Transverse colon (tissue), 4 donors: ENCODE results near the gene HOXC9. TPM values are rescaled to one million over a fixed set of nuclear protein-coding genes. Genes with fewer than 3 reads are reported as not detected.

Experiments
- DNase-seq: peaks from one replicate; pipeline ENCODE4 v3.0.0-alpha.2; 2019
- H3K27ac ChIP-seq, 4 donors: fragments of 200-600 bp; sonication (generic); 2 replicates each; pipeline ENCODE4 v1.5.1; 2016 to 2018; ENCODE audit warnings: inconsistent platforms in 4 of 4
- H3K27me3 ChIP-seq: fragments of 200-600 bp; sonication (generic); 2 replicates; pipeline ENCODE4 v1.5.1; 2017; ENCODE audit warnings: inconsistent platforms
- H3K36me3 ChIP-seq, 4 donors: fragments of 200-600 bp; sonication (generic); 2 replicates each; pipeline ENCODE4 v1.5.1; 2017 to 2019; ENCODE audit warnings: inconsistent platforms in 4 of 4
- H3K4me1 ChIP-seq, 4 donors: fragments of 200-600 bp; sonication (generic); 2 replicates each; pipeline ENCODE4 v1.5.1; 2017 to 2020; ENCODE audit warnings: inconsistent platforms in 4 of 4
- H3K4me3 ChIP-seq, 4 donors: fragments of 200-600 bp; sonication (generic); 1 replicate in 1 of 4; 2 replicates in 3 of 4; pipeline versions ENCODE4 v1.5.1 to v1.6.1; 2017 to 2019; ENCODE audit warnings: inconsistent platforms in 4 of 4
- H3K9me3 ChIP-seq, 2 donors: fragments of 200-600 bp; sonication (generic); 2 replicates each; pipeline ENCODE4 v1.5.1; 2017 to 2019; ENCODE audit warnings: inconsistent platforms in 2 of 2
- CTCF ChIP-seq, 5 experiments: fragments of 200-600 bp in 3 of 5; fragments of 450-650 bp in 2 of 5; sonication (generic) in 3 of 5; IDR thresholded peaks; 1 replicate in 2 of 5; 2 replicates in 3 of 5; pipeline ENCODE4 v1.5.1; 2016 to 2017; ENCODE audit warnings: antibody characterized with exemption in 5 of 5, inconsistent platforms in 3 of 5, mild to moderate bottlenecking in 2 of 5, moderate library complexity in 1 of 5
- EP300 ChIP-seq: sonication (generic); formaldehyde crosslinking; IDR thresholded peaks from one replicate; pipeline ENCODE4 v1.6.1; 2017; ENCODE audit warnings: antibody characterized with exemption, low read depth
- POLR2A ChIP-seq: fragments of 450-650 bp; IDR thresholded peaks from one replicate; pipeline ENCODE4 v1.6.1; 2016; ENCODE audit warnings: antibody characterized with exemption, mild to moderate bottlenecking, moderate library complexity
- POLR2AphosphoS5 ChIP-seq, 3 donors: sonication (generic); formaldehyde crosslinking; IDR thresholded peaks; one replicate each; pipeline ENCODE4 v1.6.1; 2016; ENCODE audit warnings: antibody characterized with exemption in 3 of 3
- WGBS, 2 donors: methylation state at CpG; one replicate each; pipeline ENCODE4 v1.1.5; 2018; ENCODE audit warnings: low coverage in 1 of 2; 5-methylcytosine and 5-hydroxymethylcytosine counted together
- in situ Hi-C, 4 donors: fragments of 200-750 bp; cut with MboI; loops; one replicate each; pipeline versions ENCODE4 v1.15.0 to v1.15.1; 2017; ENCODE audit warnings: low sequenced_read_pairs in 3 of 4, low pct_ligation_motif_present in 1 of 4, low pct_unique_long_range_greater_than_20kb in 1 of 4
- intact Hi-C: fragments of 100-400 bp; cut with DNase I; formaldehyde crosslinking; loops from one replicate; pipeline ENCODE4 v1.15.1; 2023; ENCODE audit warnings: low total_unique reads
- total RNA-seq, 4 donors: library from RNA; depleted of rRNA; stranded (reverse); fragments of >200 nt; gene quantifications; one replicate each; pipeline ENCODE4 v1.1.0, GENCODE V29; 2016

The HOXC9 gene
- total RNA-seq, 4 donors from 2014 or later = not detected

- no peak overlapping the region for H3K4me3 ChIP-seq
- no peak overlapping the region for H3K27ac ChIP-seq
- H3K36me3 ChIP-seq = no peaks in the 10 kb centered on the region
- peaks cover 100% of the 10 kb centered on the region for H3K27me3 ChIP-seq
- TF ChIP-seq POLR2AphosphoS5 (IDR thresholded peaks at IDR 0.05) (no peak), POLR2A (no peak), EP300 (no peak), CTCF (IDR thresholded peaks at IDR 0.05) (no peak)
- no peak for DNase-seq
- WGBS, 2 donors = 59 to 70% methylated on average over 6 to 7 of the region's 7 CpGs
- H3K9me3 ChIP-seq = no peaks in the 10 kb centered on the region
- H3K4me1 ChIP-seq = peaks cover 16 to 31% (median 23%) of the 10 kb centered on the region in 4 donors
- intact Hi-C loops (no loop called here), in situ Hi-C loops (loop anchor here in 1 of 4 donors (25.0 kb wide), 1 partner anchor 205 kb away; no protein-coding TSS in a partner anchor)
These were observed 7.5 kb upstream of the HOXC9 start for GRCh38 chr12:53992377-53992889.

DNA sequence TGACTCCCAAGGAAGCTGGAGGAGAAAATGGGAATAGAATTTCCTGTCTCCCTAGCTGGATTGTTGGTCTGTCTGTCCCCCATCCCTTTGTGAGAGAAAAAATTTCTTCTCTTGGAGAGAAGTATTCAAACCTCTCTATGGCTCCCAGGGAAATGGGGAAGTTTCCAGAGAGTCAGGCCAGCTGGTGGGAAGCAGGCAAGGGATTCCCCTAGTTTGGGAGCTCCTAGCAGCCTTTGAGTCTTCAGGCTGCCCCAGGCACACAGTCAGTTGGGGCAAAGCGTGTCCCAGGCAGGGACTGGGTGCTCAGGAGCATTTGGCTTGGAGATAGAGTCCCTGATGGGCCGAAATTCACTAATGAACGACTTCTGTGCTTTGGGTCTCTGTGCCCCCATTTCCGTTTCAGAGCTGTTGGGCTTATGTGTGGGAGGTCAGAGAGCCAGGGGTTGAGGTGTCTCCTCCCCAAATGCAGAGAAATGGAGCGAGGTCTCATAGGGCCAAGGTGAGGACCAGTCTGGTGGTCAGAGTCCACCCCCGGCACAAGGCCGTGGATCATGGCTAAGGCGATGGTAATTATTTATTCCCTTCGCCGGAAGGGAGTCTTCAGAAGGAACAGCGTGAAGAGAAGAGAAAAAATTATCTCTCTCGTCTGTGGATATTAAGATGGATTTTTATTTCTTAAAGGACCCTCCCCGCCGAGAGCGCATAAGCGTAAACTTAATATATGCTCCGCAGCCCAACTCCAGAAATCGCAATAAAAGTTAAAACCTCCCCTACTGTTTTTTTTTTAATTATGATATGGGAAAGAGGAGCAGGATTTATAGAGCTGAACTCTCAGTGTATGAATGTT is 6.6 kb upstream of the HOXC9 start:
- peaks cover 16 to 31% (median 23%) of the 10 kb centered on the region in 4 donors for H3K4me1 ChIP-seq
- H3K9me3 ChIP-seq = no peaks in the 10 kb centered on the region
- intact Hi-C loops = no loop called here
- no peak for DNase-seq
- H3K27me3 ChIP-seq = peaks cover 100% of the 10 kb centered on the region
- in situ Hi-C loops = loop anchor here in 1 of 4 donors (25.0 kb wide), 1 partner anchor 206 kb away; no protein-coding TSS in a partner anchor
- H3K27ac ChIP-seq = no peak overlapping the region
- WGBS, 2 donors = 60 to 62% methylated on average over 10 to 18 of the region's 18 CpGs
- H3K4me3 ChIP-seq = no peak overlapping the region
- H3K36me3 ChIP-seq = no peaks in the 10 kb centered on the region
- TF ChIP-seq POLR2AphosphoS5 (IDR thresholded peaks at IDR 0.05) (no peak), CTCF (IDR thresholded peaks at IDR 0.05) (no peak), EP300 (no peak), POLR2A (no peak)

DNA sequence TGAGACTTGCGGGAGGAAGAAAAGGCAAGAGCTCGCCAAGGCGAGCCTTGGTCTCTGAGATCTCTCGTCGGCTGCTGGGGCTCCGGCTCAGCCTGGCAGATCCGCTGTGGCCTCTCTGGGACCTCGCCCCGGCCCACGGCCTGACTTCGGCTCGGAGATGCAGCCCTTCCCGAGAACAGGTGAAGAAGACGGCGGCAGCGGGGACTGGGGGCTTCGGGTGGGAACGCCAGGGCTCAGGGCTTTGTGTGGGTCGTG is 6.0 kb upstream of the HOXC9 start:
- WGBS, 2 donors = 20 to 45% methylated on average over 4 to 19 of the region's 19 CpGs
- no peak overlapping the region for H3K27ac ChIP-seq
- intact Hi-C loops = no loop called here
- TF ChIP-seq POLR2AphosphoS5 (IDR thresholded peaks at IDR 0.05) = no peak
- no peak for TF ChIP-seq EP300
- H3K36me3 ChIP-seq = no peaks in the 10 kb centered on the region
- peaks cover 16 to 31% (median 23%) of the 10 kb centered on the region in 4 donors for H3K4me1 ChIP-seq
- H3K4me3 ChIP-seq = no peak overlapping the region
- H3K9me3 ChIP-seq = no peaks in the 10 kb centered on the region
- H3K27me3 ChIP-seq = peaks cover 100% of the 10 kb centered on the region
- DNase-seq = no peak
- in situ Hi-C loops = loop anchor here in 1 of 4 donors (25.0 kb wide), 1 partner anchor 207 kb away; no protein-coding TSS in a partner anchor

DNA sequence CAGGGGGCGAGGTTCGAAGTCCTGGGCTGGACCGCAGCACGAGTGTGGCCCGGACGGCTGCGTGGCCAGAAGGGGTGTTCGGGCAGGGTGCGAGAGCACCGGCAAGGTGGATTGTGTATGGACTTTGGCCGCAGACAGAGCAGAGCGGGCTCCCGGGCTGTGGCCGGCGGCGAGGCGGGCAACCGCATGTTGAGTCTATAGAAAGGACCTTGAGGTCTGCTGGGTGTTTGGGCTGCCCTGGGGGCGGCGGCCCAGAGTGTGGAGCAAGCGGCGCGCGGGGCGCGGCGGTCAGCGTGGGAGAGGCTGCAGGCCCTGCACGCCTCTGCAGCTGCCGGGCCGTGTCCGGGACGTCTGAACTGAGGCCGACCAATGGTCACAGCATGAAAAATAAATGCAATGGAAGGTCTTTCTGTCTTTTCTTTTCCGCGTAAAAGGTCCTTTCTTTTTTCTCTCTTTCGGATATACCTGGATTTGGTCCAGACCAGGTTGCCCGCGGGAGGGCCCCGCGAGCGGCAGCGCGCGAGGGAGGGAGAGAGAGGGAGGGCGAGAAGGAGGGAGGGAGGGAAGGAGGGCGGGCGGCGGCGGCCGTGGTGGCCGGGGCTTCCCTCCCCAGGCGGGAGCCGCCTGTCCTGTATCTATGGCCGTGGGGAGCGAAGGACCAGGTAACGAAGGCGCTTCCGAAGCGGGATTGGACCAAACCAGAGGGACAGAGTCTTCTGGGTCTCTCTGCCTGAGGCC is 5.5 kb upstream of the HOXC9 start:
- in situ Hi-C loops = loop anchor here in 1 of 4 donors (25.0 kb wide), 1 partner anchor 207 kb away; no protein-coding TSS in a partner anchor
- no peak overlapping the region for H3K27ac ChIP-seq
- H3K4me1 ChIP-seq = peaks cover 16 to 32% (median 23%) of the 10 kb centered on the region in 4 donors
- TF ChIP-seq EP300 (no peak), POLR2A (no peak), POLR2AphosphoS5 (IDR thresholded peaks at IDR 0.05) (no peak), CTCF (IDR thresholded peaks at IDR 0.05) (no peak)
- 0 to 10% methylated on average over 10 to 33 of the region's 60 CpGs for WGBS, 2 donors
- no peaks in the 10 kb centered on the region for H3K36me3 ChIP-seq
- peak overlapping the region in 1 of 4 donors; percentile 53 for H3K4me3 ChIP-seq
- no peak for DNase-seq
- intact Hi-C loops = no loop called here
- H3K9me3 ChIP-seq = no peaks in the 10 kb centered on the region
- H3K27me3 ChIP-seq = peaks cover 100% of the 10 kb centered on the region
